MM.1S (cell line): ENCODE measurements around the gene GNG13.

Experiments
- DNase-seq: peaks from one replicate; pipeline ENCODE4 v3.0.0-alpha.2; 2015
- H2AFZ ChIP-seq: fragments of 300-600 bp; sonication (generic); 2 replicates; pipeline ENCODE4 v1.6.0; 2016; ENCODE audit warnings: antibody characterized with exemption, low read length
- H3F3A ChIP-seq: fragments of 300-600 bp; sonication (generic); 2 replicates; pipeline ENCODE4 v1.6.1; 2016; ENCODE audit warnings: mild to moderate bottlenecking, antibody characterized with exemption, low read length, moderate library complexity, mixed read lengths; ENCODE audit not compliant: insufficient read depth
- H3K27ac ChIP-seq: fragments of 300-600 bp; sonication (generic); 2 replicates; pipeline ENCODE4 v1.5.1; 2016; ENCODE audit warnings: mild to moderate bottlenecking, low read length
- H3K27me3 ChIP-seq: fragments of 300-600 bp; sonication (generic); replicated peaks from 2 replicates; pipeline ENCODE4 v1.6.0; 2016; ENCODE audit warnings: low read length; ENCODE audit not compliant: insufficient read depth
- H3K36me3 ChIP-seq: fragments of 300-600 bp; sonication (generic); replicated peaks from 2 replicates; pipeline ENCODE4 v1.6.1; 2016; ENCODE audit warnings: mild to moderate bottlenecking, low read length, mixed read lengths; ENCODE audit not compliant: insufficient read depth
- H3K4me1 ChIP-seq: fragments of 300-600 bp; sonication (generic); 2 replicates; pipeline ENCODE4 v1.6.1; 2016; ENCODE audit warnings: low read length, mixed read lengths
- H3K4me2 ChIP-seq: fragments of 300-600 bp; sonication (generic); 2 replicates; pipeline ENCODE4 v1.6.0; 2016; ENCODE audit warnings: low read depth, low read length
- H3K4me3 ChIP-seq: fragments of 300-600 bp; sonication (generic); 2 replicates; pipeline ENCODE4 v1.5.1; 2016; ENCODE audit warnings: low read length, mixed read lengths
- H3K79me2 ChIP-seq: fragments of 300-600 bp; sonication (generic); 2 replicates; pipeline ENCODE4 v1.6.1; 2016; ENCODE audit warnings: mixed run types, low read length, mixed read lengths
- H3K9ac ChIP-seq: fragments of 300-600 bp; sonication (generic); 2 replicates; pipeline ENCODE4 v1.6.1; 2016; ENCODE audit warnings: low read length, mixed read lengths
- H3K9me2 ChIP-seq: fragments of 300-600 bp; sonication (generic); replicated peaks from 2 replicates; pipeline ENCODE4 v1.6.1; 2016; ENCODE audit warnings: mild to moderate bottlenecking, low read length, mixed read lengths; ENCODE audit not compliant: insufficient read depth
- H3K9me3 ChIP-seq: fragments of 300-600 bp; sonication (generic); replicated peaks from 2 replicates; pipeline ENCODE4 v1.6.1; 2016; ENCODE audit warnings: mild to moderate bottlenecking, low read length, mixed read lengths; ENCODE audit not compliant: insufficient read depth
- H4K20me1 ChIP-seq: fragments of 300-600 bp; sonication (generic); 2 replicates; pipeline ENCODE4 v1.6.1; 2016; ENCODE audit warnings: mild to moderate bottlenecking, low read length, moderate library complexity, mixed read lengths; ENCODE audit not compliant: insufficient read depth
- CTCF ChIP-seq: fragments of 300-600 bp; sonication (generic); IDR thresholded peaks from 2 replicates; pipeline ENCODE4 v1.5.1; 2016; ENCODE audit warnings: antibody characterized with exemption, low read length, mixed read lengths
- EZH2 ChIP-seq: fragments of 300-600 bp; sonication (generic); optimal IDR thresholded peaks from 2 replicates; pipeline ENCODE3; 2017; ENCODE audit warnings: low read depth, mild to moderate bottlenecking, antibody characterized with exemption, low read length, mixed read lengths
- EZH2phosphoT487 ChIP-seq: fragments of 300-600 bp; sonication (generic); IDR thresholded peaks from 2 replicates; pipeline ENCODE4 v1.6.1; 2018; ENCODE audit warnings: antibody characterized with exemption, low read length

Gene GNG13

GRCh38 chr16:804193-805048, 3.9 kb upstream of the GNG13 start:
- no peak for DNase-seq
- no peak overlapping the region for H2AFZ ChIP-seq
- no peak overlapping the region for H3K9ac ChIP-seq
- H3K4me2 ChIP-seq = no peak overlapping the region
- H3K9me2 ChIP-seq = no peaks in the 10 kb centered on the region
- no peaks in the 10 kb centered on the region for H3F3A ChIP-seq
- no peaks in the 10 kb centered on the region for H3K36me3 ChIP-seq
- H4K20me1 ChIP-seq = no peaks in the 10 kb centered on the region
- H3K27ac ChIP-seq = no peak overlapping the region
- H3K4me3 ChIP-seq = no peak overlapping the region
- H3K9me3 ChIP-seq = no peaks in the 10 kb centered on the region
- H3K27me3 ChIP-seq = peaks cover 22% of the 10 kb centered on the region
- TF ChIP-seq CTCF = no peak
- TF ChIP-seq EZH2phosphoT487 = no peak
- no peak for TF ChIP-seq EZH2
- no peaks in the 10 kb centered on the region for H3K4me1 ChIP-seq
- H3K79me2 ChIP-seq = no peaks in the 10 kb centered on the region

GRCh38 chr16:803754-804080, 3.2 kb upstream of the GNG13 start:
- no peaks in the 10 kb centered on the region for H3F3A ChIP-seq
- H3K4me3 ChIP-seq = no peak overlapping the region
- peaks cover 16% of the 10 kb centered on the region; the same call in 1 of the 2 replicates for H3K27me3 ChIP-seq
- H3K9me2 ChIP-seq = no peaks in the 10 kb centered on the region
- no peak for DNase-seq
- no peak overlapping the region for H3K27ac ChIP-seq
- H3K9me3 ChIP-seq = no peaks in the 10 kb centered on the region
- H2AFZ ChIP-seq = no peak overlapping the region
- H3K4me1 ChIP-seq = no peaks in the 10 kb centered on the region
- TF ChIP-seq CTCF = no peak
- TF ChIP-seq EZH2 = no peak
- no peak for TF ChIP-seq EZH2phosphoT487
- no peaks in the 10 kb centered on the region for H3K79me2 ChIP-seq
- H3K4me2 ChIP-seq = no peak overlapping the region
- H3K9ac ChIP-seq = no peak overlapping the region
- no peaks in the 10 kb centered on the region for H3K36me3 ChIP-seq
- no peaks in the 10 kb centered on the region for H4K20me1 ChIP-seq

GRCh38 chr16:802914-803753, 2.6 kb upstream of the GNG13 start:
- Histone ChIP-seq H3K4me1 (no peaks in the 10 kb centered on the region), H3K4me2 (no peak overlapping the region)

More at GRCh38 chr16:802914-803753, 2.6 kb upstream of the GNG13 start:
- Histone ChIP-seq H3K9ac (no peak overlapping the region), H3K9me2 (no peaks in the 10 kb centered on the region), H3K4me3 (no peak overlapping the region), H3K36me3 (no peaks in the 10 kb centered on the region), H3K9me3 (no peaks in the 10 kb centered on the region), H3K27me3 (peaks cover 12% of the 10 kb centered on the region; the same call in 1 of the 2 replicates), H3F3A (no peaks in the 10 kb centered on the region), H4K20me1 (no peaks in the 10 kb centered on the region), H2AFZ (no peak overlapping the region), H3K27ac (no peak overlapping the region), H3K79me2 (no peaks in the 10 kb centered on the region)
- TF ChIP-seq CTCF (no peak), EZH2 (no peak), EZH2phosphoT487 (no peak)
- no peak for DNase-seq
